ENCODE measurements around the gene EYA2.
"Not testable (repeated sequence)": the region's sequence is repeated elsewhere in the genome, so short reads cannot be mapped to it uniquely, and the experiment has no call there.

EYA2 gene

GRCh38 chr20:47191074-47191673, 296.5 kb downstream of the EYA2 start:
- no peak for DNase-seq

GRCh38 chr20:47191956-47192355, 297.3 kb downstream of the EYA2 start:
- no peak for DNase-seq

GRCh38 chr20:47195573-47195972, 300.9 kb downstream of the EYA2 start:
- no peak for DNase-seq

DNA sequence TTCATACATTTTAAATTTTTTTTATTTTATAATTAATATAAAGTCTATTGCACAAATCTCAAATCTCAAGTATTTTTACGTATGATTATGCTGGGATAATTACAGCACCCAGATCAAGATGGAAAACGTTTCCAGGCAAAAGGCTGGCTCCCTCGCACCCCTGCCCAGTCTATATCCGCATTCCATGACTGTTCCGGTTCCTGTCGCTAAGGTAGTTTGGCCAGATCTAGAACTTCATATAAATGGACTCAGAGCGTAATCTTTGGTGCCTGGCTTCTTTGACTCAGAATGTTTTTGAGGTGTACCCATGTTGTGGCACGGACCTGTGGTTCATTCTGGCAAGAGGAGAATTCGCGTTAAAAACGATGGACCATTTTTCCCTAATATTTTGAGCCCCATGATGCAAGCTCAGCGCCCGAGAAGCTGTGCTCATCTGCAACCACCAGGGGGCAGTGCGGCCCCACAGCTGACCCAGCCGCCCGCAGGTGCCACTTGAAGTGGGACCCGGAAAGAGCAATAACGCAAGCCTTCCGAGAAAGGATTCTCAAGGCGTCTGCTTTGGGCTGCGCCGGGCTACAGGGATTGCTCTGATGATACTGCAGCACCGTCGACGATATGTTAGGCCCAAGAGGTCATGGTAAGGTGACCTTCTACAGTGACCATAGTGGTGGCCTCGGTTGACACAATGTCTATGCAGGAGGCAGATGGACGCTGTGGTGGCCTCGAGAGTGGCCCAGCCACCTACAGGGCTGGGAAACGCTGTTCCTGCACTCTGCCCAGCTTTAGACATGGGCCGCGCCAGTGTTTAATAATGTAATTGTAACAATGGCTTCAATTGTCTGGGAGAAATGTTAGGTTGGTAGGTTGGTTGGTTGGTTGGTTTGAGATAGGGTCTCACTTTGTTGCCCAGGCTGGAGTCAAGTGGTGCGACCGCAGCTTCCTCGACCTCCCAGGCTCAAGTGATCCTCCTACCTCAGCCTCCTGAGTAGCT, 301.7 kb downstream of the EYA2 start:
- peak; percentile 40 to 48 for DNase-seq

DNA sequence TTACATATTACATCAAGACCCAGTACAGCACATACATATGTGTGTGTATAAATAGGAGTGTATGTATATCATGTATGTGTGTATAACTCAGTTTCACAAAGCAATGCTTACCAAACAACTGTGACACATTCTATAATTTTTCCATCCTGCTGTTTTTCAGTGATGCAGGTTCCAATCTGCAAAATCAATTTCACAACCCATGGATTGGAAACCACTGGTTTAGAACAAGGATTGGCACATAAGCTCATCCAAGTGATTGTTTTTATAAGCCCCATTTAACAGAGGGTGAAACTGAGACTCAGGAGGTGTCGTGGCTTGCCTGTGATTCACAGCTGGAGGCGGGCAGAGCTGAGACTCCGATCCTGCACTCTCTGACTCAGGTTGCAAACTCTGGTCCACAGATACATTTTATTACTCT, 303.6 kb downstream of the EYA2 start:
- no peak for DNase-seq

- no peak for DNase-seq
These were observed 304.4 kb downstream of the EYA2 start for GRCh38 chr20:47198996-47199552.

DNA sequence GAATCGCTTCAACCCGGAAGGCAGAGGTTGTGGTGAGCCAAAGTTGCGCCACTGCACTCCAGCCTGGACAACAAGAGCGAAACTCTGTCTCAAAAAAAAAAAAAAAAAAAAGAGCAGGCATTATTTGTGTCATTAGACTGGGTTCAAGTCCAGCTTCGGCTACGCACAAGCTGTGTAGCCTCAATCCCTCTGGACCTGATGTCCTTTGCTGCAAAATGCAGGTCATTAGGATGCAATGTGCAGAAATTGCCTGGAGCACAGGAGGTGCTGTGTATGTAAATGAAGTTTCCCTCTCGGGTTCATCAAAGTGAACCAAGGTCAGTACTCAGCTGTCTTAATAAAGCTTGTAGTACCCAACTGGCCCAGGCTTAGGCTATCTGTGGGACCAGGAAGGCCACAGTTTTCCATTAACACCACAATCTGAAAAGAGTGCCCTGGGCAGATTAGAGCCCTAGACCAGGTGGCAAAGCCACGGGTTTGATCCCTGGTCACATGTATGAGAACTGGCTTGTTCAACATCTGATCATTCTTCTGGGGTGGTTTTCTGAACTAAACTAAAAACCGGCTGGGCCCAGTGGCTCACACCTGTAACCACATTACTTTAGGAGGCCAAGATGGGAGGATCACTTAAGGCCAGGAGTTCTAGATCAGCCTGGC, 306.6 kb downstream of the EYA2 start:
- no peak for DNase-seq

DNA sequence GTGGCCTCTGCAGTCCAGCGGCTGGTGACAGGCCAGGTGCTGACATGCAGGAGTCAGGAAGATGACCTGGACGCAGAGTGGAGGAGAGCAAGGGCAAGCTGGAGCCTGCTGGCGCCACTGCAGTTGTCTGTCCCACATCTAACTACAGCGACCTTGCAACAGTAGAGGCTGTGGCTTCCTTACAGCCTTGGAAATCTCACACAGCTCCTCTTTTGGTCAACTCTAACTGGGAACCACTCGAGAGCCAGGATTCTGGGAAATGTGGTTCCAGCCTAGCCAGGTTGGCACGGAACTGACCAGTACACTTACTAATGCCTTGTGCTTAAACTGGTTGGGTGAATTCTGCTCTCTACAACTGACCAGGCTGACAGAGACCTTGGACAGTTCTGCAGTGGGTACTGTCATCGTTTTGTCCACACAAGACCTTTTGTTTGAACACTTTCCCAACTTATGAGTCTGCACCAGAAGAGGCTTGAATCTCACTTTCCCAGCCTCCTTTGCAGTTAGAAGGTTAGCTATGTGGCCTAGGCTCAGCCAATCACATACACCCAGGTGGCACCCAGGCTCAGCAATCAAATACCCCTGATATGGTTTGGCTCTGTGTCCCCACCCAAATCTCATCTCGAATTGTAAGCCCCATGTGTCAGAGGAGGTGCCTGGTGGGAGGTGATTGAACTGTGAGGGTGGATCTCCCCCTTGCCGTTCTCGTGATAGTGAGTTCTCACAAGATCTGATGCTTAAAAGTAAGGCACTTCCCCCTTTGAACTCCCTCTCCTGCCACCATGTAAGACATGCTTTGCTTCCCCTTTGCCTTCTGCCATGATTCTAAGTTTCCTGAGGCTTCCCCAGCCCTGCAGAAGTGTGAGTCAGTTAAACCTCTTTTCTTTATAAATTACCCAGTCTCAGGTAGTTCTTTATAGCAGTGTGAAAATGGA, 308.4 kb downstream of the EYA2 start:
- DNase-seq, result no peak

GRCh38 chr20:47204008-47204849, 309.6 kb downstream of the EYA2 start:
- no peak for DNase-seq

- not testable (repeated sequence) for DNase-seq
These were observed 310.1 kb downstream of the EYA2 start for GRCh38 chr20:47204850-47205122.

DNA sequence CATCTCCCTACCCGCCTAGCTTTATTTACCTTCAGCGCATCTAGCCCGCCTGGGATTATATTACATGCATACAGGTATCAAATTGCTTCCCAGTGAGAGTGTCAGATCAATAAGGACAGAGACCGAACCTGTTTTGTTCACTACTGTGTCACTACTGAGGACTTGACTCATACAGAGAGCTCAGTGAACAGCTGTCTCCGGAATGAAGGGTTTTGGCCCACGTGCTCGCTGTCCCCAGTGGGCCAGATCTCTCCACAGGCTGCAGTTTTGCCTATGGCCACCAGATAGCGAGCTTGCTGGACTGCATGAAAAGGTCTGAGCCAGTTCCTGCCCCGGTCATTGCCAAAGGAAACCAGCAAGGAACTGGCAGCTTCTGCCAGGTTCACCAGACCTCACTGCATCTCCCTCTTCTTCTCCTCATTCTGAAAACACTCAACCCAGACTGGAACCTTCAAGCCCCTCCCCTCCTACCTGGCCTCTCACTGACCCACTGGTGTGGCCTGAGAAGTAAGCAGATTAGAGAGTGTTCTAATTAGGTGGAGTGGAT, 311.0 kb downstream of the EYA2 start:
- DNase-seq, result peak; percentile 10 to 58

DNA sequence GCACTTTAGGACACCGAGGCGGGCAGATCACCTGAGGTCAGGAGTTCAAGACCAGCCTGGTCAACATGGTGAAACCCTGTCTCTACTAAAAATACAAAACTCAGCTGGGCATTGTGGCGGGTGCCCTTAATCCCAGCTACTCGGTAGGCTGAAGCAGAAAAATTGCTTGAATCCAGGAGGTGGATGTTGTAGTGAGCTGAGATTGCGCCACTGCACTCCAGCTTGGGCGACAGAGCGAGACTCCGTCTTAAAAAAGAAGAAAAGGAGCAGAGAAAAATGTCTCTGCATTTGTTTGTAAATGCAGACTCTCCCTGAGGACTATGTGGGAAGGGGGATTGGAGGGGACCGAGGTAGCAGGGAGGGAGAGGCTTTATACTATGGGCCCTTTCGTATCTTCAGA, 311.9 kb downstream of the EYA2 start:
- DNase-seq, result not testable (repeated sequence)

GRCh38 chr20:47206962-47207641, 312.5 kb downstream of the EYA2 start:
- no peak for DNase-seq

GRCh38 chr20:47208534-47209174, 314.0 kb downstream of the EYA2 start:
- no peak for DNase-seq

DNA sequence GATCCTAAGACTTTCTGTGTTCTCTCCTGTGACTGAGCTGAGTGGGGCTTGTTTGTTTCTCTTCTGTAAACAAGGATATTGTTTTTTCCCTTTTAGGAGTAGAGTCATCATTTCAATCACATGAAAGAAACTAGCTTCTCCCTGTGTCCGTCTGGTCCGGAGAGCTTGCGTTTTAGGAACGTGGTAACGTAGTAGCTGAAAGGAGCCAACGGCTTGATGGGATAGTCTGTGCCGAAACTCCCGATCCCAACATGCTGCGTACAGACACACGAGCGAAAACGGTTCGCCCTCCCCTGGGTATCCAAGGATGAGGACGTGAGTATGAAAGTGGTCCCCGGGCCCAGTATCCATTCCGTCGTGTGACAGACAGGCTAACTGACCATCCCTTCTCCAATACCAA, 315.3 kb downstream of the EYA2 start:
- DNase-seq, result no peak

- DNase-seq, result no peak
These were observed 315.8 kb downstream of the EYA2 start for GRCh38 chr20:47210470-47210869.

DNA sequence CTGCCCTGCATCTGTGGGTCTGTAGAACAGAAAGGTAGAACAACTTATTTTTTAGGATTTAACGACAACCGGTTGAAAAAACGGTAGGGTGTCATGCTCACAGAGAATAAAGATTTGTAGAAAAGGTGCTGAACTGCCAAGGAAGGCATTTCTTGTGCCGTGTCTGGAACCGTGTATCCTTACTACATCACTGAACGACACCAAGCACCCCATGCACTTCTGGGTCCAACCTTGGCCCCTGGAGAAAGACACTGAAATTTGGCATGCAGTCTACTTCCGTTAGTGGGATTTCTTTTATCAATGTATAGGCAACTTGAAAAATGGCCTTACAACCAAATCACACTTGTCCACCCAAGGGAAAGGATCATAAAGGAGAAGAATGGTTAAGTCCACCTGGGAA, 316.4 kb downstream of the EYA2 start:
- DNase-seq, result no peak

- no peak for DNase-seq
These were observed 318.1 kb downstream of the EYA2 start for GRCh38 chr20:47212606-47213207.

- DNase-seq, result no peak
These were observed 319.3 kb downstream of the EYA2 start for GRCh38 chr20:47213966-47214365.

Data from NCI-H1930 (cell line).